Coronary artery (tissue), 2 donors: ENCODE data around the gene CPSF2.

ENCODE experiments used
- DNase-seq: peaks from one replicate; pipeline ENCODE4 v3.0.0-alpha.2; 2017; ENCODE audit warnings: low spot score
- H3K27ac ChIP-seq, 2 donors: fragments of 200-600 bp; sonication (generic); one replicate each; pipeline ENCODE4 v1.5.1; 2016 to 2019
- H3K4me3 ChIP-seq: fragments of 200-600 bp; sonication (generic); 2 replicates; pipeline ENCODE4 v1.5.1; 2016; ENCODE audit warnings: mild to moderate bottlenecking, moderate library complexity
- TF ChIP-seq, protein P1 (sequence below): fragments of 200-600 bp; sonication (generic); IDR thresholded peaks from one replicate; pipeline ENCODE4 v1.5.1; 2019; ENCODE audit warnings: antibody characterized with exemption

Gene CPSF2

GRCh38 chr14:92121670-92122350 is at the start of gene CPSF2, which contains the start of gene NDUFB1:
Gene CPSF2 (plus strand): TSS chr14:92121969. CDS start chr14:92130985, 9,016 bp downstream.
Gene NDUFB1 (minus strand): TSS chr14:92121706. CDS start chr14:92117637, 4,069 bp downstream.
- DNase-seq, result peak; percentile 90
- peak within 1 kb of the TSS; percentile 89 for H3K4me3 ChIP-seq
- H3K27ac ChIP-seq, result peak within 1 kb of the TSS; percentile 83 to 93
- TF ChIP-seq, protein P1, sequence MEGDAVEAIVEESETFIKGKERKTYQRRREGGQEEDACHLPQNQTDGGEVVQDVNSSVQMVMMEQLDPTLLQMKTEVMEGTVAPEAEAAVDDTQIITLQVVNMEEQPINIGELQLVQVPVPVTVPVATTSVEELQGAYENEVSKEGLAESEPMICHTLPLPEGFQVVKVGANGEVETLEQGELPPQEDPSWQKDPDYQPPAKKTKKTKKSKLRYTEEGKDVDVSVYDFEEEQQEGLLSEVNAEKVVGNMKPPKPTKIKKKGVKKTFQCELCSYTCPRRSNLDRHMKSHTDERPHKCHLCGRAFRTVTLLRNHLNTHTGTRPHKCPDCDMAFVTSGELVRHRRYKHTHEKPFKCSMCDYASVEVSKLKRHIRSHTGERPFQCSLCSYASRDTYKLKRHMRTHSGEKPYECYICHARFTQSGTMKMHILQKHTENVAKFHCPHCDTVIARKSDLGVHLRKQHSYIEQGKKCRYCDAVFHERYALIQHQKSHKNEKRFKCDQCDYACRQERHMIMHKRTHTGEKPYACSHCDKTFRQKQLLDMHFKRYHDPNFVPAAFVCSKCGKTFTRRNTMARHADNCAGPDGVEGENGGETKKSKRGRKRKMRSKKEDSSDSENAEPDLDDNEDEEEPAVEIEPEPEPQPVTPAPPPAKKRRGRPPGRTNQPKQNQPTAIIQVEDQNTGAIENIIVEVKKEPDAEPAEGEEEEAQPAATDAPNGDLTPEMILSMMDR, result no peak

- H3K27ac ChIP-seq, result no peak overlapping the region
- TF ChIP-seq, protein P1, result no peak
- no peak for DNase-seq
- H3K4me3 ChIP-seq, result no peak overlapping the region
Observed at GRCh38 chr14:92074555-92074954, 47.2 kb upstream of the CPSF2 start.

GRCh38 chr14:92088494-92088893 is 33.3 kb upstream of the CPSF2 start:
- Histone ChIP-seq H3K4me3 (no peak overlapping the region), H3K27ac (no peak overlapping the region)
- no peak for DNase-seq
- TF ChIP-seq, protein P1, result no peak

GRCh38 chr14:92093320-92093719 is 28.4 kb upstream of the CPSF2 start:
- no peak overlapping the region for H3K4me3 ChIP-seq
- DNase-seq, result no peak
- TF ChIP-seq, protein P1, result no peak
- H3K27ac ChIP-seq, result no peak overlapping the region

GRCh38 chr14:92099802-92100201 is 22.0 kb upstream of the CPSF2 start:
- Histone ChIP-seq H3K4me3 (no peak overlapping the region), H3K27ac (no peak overlapping the region)
- TF ChIP-seq, protein P1, result no peak
- no peak for DNase-seq

DNA sequence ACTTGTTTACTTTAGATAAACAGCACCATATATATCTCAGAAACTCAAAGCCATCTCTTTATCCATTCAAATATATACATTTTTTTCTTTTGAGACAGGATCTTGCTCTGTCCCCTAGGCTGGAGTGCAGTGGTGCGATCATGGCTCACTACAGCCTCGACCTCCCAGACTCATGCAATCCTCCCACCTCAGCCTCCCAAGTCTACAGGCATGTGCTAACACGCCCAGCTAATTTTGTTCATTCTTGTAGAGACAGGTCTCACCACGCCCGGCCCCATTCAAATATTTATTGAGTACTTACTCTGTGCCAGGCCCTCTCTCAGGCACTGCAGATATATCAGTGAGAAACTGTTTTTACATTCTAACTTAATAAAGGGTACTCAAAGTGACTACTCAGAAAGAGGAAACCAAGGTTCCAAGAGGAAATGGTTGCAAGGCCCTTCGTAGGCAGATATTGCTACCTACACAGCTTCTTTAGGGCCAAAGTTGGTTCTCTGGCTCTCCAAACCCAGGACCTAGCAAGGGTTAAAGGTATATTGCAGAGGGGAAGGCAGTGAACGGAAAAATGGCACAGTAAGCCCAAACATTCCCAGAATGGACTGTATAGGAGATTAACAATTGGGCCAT is 18.3 kb upstream of the CPSF2 start:
- H3K27ac ChIP-seq, result no peak overlapping the region
- TF ChIP-seq, protein P1, result no peak
- no peak for DNase-seq
- H3K4me3 ChIP-seq, result no peak overlapping the region
